HTERT RPE-1 (cell line): ENCODE measurements around the gene RPS17.

ENCODE experiments used
- in situ Hi-C: fragments of 300-500 bp; cut with MboI; formaldehyde crosslinking; loops from 4 replicates; pipeline ENCODE4 v1.14.3; 2020; ENCODE audit warnings: low sequenced_read_pairs

The RPS17 gene

DNA sequence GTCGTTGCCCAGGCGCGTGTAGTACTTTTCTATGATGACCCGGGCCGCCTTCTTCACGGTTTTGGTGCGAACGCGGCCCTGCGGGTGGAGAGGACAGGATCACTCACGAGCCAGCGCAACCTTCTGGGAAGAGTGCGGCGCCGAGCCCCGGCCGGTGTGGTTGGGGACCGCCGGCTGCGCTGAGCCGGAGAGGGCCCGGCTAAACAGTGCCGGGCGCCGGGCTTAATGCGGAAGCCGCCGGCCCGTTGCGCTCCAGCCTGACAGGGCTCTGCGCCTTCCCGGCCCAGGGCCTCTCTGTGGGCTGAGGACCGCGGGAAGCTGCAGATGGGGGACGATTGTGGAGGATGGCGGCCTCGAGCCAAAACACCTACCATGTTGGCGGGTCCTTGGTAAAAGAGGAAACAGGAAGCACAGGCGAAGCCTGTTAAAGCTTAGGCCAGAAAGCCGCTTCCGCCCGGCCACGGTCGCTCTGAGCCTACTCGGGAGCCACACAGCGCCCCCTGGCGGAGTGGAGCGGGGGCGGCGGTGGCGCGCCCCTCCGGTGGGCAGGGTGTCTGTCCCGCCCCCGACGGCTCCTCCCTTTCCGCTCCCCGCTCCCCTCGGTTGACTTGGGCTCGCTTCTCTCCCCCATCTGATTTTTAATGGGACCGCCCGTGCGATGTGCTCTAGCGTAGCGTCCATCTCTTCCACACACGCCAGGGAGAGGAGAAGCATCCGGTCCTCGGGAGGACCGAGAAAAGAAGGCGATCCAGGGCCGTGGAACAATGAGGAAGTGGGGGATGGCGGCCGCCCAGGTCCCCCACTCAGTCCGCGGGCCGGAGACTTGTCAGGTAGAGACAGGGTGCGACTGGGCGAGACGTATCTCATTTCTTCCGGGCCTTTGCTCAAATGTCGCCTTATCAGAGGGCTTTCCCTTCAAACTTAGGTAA lies at the start of gene RPS17:
Gene RPS17 (minus strand): TSS at position 403 of the 929 bp plus-strand sequence. CDS start 29 bp downstream, at position 374.
- in situ Hi-C loops, result no loop called here

DNA sequence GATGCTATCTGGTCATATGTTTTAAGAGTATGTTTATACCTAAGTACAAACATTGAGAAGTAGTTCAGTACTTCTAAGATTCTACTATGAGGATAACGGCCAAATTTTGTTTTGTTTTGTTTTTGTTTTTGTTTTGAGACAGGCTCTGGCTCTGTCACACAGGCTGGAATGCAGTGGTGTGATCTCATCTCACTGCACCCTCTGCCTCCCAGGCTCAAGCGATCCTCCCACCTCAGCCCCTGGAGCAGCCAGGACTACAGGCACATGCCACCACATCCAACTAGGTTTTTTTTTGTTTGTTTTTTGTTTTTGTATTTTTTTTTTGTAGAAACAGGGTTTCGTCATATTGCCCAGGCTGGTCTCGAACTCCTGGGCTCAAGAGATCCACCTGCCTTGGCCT lies 47.5 kb upstream of the RPS17 start:
- in situ Hi-C loops, result no loop called here

DNA sequence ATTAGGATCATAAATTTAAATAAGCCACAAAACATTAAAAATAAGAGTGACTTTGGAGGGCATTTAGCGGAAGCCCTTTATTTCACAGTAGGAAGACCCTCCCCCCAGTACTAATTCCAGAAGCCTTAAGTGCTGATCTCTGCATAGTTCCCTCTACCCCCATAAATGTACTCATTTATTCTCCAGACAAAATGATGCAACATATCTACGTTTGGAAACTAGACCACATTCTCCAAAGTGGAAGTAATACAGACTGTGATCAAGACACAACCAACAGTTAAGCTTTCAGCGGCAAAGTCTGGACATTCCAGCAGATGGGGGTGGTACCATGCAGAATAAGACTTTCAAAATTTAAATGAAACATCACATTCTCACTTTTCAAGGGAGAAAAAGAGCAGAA lies 44.8 kb upstream of the RPS17 start:
- in situ Hi-C loops, result no loop called here

DNA sequence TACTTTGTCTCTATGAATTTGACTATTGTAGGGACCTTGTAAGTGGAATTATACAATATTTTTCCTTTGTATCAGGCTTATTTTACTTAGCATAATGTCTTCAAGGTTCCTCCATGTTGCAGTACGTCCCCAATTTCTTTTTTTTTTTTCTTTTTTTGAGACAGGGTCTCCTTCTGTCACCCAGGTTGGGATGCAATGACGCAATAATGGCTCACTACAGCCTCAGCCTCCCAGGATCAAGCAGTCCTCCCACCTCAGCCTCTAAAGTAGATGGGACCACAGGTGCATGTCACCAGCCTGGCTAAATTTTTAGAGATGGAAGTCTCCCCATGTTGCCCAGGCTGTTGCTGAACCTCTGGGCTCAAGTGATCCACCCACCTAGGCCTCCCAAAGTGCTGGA lies 40.5 kb upstream of the RPS17 start:
- in situ Hi-C loops, result no loop called here

DNA sequence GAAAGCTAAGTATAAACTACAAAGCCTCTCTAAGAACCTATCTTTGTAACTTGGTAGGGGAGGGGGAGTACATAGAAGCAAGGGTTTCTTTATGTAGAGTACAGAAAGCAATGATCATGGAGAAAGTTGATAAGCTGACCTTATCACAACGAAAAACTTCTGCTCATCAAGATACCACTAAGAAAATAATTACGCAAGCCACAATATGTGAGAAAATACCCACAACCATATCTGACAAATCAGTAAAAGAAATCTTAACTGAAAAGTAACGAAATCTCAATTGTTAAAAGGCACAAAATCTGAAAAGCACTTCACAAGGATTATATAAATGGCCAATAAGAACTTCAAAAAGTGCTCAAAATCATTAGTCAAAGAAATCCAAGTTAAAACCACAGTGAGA lies 35.1 kb upstream of the RPS17 start:
- in situ Hi-C loops, result no loop called here

DNA sequence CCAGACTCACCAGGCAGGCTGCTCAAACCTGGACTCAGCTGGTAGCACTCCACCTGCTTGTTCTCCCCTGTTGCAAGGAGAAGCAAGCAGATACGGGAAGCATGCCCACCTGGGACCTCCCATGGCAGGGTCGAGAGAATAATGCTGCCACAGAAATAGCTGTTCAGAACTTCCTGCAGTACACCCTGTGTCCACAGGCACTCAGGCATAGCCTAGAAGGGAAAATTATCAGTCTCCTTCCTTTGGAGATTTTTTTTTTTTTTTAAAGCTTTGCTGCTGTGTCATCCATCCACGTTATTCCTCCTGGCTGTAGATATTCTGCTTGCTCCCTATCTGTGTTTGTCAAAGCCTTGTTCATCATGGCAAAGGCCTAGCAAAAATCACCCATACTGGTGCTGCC lies 32.7 kb upstream of the RPS17 start:
- in situ Hi-C loops, result no loop called here

DNA sequence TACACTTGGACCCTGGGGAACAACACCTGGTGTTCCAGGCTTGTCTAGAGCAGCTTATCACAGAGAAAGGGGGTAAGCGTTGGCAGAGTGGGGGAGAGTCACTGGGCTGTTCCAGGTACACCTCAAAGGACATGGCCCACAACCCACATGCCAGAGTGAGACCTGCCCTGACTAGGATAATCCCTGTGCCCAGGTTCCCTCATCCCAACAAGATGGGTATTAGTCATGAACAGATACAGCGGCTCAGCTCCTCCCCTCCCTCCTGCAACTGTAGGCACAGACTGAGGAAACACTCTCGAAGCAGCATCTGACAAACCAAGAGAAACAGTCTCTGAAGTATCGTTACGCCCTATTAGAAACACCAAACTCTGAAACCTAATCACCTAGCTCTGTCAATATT lies 32.1 kb upstream of the RPS17 start:
- in situ Hi-C loops, result no loop called here

DNA sequence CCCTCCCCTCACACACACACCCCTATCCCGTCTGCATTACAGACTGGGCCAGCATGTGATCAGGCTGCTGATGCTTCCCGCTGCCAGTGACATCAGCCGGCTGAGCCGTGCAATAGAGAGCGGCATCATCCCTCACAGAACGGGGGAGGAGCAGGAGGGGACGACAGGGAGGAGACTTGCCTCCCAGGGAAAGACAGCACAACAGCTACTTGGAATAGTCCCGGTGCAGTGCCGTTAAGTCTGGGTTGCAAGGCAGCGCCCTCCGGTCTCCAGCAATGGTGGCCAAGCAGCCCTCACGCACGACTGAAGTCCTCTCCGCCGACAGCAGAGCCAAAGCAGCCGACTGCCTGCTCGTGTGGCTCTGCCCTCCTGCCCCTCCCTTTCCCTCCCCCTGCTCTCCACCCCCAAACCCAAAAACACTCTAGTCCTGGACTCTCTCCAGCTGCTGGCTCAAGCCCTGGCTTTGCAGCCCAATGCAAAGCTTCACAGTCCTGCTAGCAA lies 31.5 kb upstream of the RPS17 start:
- in situ Hi-C loops, result no loop called here

DNA sequence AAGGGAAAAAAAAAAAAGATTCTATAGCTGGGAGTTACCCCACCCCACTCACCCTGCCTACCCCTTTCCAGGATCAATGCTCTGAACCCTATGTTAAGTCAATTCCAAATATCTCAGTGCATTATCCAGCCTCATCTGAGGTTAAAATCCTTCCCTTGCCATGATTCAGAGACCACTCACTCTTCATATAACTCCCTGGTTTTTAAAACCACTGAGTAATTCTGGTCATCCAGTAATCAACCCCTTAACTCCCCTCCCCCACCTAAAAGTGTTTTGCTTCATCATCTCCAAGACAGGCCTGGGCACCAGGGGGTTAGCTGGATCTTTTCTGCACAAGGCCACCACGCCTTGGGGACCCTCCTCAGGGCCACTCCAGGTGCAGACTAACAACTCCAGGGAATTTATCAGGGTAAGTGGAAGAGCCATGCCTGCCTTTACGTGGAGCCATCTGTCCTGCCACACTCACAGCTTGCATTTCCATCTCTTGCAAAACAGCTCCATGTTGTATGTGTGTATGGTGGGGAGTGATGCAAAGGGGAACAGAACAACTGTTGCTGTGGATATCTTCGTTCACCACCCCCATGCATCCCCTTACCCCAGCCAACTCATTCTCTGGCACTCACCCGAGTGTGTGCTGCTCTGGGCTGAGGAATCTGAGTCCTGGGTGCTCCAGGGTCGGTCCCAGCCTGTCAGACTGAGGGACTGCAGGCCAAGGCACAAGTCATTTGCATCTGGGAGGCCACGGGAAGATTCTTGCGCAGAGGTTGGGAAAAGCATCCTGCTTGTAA lies 30.7 kb upstream of the RPS17 start:
- in situ Hi-C loops, result no loop called here

DNA sequence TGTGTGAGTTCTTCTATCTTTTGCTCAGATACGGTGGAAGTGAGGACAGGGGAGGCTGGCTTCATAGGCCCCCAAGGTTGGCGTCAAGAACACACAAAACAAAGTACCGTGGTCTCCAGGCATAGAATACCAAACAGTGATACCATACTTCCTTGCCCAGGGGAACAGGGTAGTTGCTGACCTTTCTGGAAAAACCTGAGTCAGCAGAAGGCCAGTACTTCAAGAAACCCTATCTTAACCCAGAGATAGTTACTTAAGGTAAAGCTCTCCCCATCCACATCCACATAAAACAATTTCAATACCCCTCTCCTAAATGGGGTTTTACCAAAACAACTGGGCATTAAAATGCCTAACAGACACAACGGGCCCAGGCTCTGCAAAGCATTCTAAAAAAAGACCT lies 29.6 kb upstream of the RPS17 start:
- in situ Hi-C loops, result no loop called here

DNA sequence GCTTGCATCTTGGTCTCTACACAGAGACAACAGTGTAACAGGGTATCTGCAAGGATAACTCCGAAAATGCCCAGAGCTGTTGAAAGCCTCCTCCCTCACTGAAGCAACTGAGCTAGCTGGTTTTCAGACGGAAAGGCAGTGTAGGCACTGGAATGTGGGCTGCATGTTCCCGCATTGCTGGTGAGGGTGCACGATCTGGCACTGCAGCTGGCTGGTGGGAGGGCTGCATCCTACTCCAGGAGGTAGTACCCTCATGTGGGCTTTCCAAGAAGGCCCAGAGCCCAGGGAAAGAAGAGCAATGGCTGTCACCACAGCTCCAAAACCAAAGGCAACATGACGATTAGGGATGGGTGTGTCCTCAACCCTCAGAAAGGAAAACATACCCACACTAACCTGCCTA lies 28.7 kb upstream of the RPS17 start:
- in situ Hi-C loops, result no loop called here

DNA sequence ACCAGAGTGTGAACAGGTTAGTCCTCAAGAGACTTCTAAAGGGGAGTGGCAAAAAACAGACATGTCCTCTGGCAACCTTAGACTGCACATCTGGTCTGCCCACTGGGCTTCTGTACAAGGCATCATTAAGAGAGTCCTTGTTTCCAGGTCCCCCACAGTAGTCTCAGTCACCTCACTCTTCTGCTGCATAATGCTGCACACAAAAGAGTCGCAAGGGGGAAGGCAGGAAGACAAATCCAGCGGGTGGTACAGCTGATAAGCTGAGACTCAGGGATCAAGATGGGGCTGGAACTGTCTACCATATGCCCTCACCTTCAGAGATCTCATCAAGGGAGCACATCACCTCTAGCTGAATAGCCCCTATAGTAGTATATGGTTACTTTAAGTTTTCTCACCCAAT lies 27.4 kb upstream of the RPS17 start:
- in situ Hi-C loops, result no loop called here

DNA sequence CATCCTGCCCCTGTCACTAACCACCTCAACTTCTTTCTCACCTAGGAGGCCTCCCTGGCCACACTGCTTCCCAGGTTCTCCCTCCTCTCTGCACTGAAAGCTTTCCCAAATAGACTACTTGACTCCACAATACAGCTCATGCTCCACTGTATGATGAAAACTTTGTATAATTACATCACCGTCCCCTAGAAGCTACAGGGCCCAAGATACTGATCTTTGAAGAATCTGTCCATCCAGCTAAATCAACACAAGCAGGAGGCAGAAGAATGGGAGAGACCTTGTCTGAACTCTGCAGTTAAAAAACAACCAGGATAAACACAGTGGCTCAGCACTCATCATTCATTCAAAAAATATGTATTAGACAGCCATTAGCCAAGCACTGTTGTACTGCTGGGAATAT lies 26.4 kb upstream of the RPS17 start:
- in situ Hi-C loops, result no loop called here

DNA sequence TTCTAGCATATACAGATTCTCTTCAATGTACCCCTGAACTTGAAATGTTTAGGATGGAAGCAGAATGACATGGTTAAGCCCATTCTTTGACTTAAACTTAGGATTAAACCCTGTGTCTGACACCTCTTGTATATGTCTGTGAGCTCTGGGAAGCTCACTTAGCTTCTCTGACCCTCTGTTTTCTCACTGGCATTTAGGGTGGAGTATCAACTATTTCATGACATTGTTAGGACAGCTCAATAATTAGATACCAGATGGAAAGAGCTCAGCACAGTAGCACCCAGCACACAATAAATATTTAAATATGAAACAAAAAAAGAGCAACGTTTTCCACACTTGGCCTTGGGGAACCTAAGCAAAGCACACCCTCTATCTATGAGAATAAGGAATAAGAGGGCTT lies 18.2 kb upstream of the RPS17 start:
- in situ Hi-C loops, result no loop called here

DNA sequence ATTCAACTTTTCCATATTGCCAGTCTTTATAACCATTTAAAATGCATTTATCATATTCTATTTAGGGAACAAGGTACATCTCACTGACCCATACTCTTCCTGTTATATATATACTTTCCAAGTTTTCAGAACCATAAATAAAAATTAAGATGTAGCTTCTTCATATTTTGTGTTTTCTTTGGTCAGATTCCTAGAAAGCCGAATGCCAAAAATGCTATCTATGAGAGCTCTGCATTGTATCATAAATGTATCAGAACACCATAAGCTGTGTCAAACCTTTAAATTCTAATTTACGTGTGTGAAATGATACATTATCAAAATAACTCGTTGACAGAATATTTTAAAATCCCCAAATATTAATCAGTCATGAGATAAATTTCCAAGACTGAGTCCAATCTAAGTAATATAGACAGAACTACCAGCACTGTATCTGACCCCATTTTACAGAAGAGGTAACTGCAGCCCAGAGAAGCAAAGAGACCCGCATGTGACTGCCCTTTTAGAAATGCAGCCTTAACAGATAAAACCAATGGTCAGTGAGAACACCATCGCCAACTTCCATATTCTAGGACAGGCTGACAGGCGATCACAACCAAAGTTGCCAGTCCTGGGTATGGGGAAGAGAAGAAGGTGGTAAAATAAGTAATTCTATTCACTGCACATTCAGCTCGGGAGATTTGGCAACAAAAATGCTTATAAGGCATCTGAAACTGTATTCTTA lies 16.2 kb upstream of the RPS17 start:
- in situ Hi-C loops, result no loop called here

DNA sequence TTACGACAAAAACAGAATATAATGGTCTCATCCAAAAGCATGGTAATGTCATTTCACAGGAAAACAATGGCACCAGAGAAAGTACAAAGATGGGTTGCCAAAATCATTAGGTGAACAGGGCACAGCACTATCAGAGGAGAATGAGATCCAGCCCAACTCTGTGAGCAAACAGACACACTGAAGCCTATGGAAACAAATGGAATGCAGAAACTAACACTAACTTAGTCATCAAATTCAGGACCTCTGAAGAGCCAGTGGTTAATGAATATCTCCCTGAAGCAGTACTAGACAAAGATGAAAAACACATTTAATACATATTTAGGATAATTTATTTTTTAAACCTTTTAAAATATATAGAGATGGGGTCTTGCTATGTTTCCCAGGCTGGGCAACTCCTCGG lies 14.6 kb upstream of the RPS17 start:
- in situ Hi-C loops, result no loop called here

DNA sequence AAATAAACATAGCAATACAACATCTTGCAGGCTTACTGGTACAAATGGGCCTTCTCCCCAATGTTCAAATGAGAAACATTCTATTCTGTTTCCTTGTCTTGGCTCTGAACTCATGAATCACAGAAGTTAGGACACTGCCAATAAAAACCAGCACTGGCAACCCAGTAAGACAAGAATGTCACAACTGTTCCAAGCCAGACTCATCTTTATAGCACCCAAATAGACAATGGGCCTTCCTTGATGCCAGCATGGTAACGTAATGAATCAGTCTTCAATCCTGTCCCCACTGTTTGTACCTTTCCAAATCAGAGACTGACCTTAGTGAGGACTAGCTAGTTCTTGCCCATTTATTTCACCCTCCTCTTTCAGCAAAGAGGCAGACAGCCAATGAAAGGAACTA lies 14.1 kb upstream of the RPS17 start:
- in situ Hi-C loops, result no loop called here

DNA sequence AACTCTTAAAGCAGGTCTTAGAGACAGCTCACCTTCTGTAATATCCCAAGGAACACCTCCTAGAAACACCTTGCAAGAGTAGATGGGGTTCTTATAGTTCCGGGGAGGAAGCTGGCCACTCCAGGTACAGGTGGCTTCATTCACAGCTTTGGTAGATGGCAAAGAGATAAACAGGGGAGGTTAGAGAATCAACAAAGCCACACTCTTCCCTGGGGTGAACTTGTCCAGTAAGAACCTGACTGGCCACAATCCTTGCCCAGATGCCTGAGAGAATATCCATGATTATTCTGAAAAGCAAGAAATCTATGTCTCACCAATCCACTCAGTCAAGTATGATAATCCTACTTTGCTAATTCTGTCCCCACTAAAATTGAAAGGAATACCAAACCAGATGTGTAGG lies 13.6 kb upstream of the RPS17 start:
- in situ Hi-C loops, result no loop called here

DNA sequence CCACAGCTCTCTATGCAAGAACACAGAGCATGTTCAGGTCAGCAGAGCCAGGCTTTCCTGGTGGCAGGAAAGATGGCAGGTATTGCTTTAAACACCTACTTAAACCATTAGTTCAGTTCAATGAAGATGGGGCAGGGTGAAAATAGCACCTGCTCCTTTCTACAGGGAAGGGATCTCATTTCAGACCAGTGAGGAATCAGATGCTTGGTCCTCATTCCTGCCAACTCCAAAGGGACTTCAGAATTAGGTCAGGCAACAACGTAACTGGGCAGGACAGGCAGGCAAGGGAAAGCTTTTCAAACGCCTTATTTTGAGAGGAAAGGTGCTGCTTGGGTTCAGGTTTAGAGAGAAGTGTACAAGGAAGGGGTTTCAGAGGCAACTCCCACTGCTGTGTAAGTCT lies 12.6 kb upstream of the RPS17 start:
- in situ Hi-C loops, result no loop called here

DNA sequence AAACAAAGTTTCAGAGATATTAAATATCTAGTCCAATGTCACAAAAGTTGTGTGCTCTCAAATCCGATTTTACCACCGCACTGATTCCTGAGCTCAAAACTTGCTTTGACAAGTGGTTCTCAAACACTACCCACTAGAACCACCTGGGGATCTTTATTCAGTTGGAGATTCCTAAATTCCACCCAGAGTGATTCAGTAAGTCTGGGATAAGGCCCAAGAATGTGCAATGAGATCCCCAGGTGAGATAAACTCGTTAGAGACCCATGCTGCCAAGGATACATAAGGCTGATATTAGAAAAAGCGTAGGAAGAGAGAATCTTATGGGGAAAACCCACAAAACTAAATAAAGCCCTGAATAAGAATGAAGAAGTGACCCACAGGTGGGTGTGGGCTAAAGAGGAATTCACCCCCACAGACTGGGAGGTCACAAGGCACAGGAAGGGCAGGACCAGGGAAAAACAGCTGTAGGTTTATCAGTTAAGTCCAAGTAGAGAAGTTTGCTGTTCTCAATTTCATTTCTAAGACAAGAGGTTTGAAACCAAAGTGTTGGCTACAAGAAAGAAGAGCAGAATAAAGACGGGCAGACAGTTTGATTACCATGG lies 11.5 kb upstream of the RPS17 start:
- in situ Hi-C loops, result no loop called here

DNA sequence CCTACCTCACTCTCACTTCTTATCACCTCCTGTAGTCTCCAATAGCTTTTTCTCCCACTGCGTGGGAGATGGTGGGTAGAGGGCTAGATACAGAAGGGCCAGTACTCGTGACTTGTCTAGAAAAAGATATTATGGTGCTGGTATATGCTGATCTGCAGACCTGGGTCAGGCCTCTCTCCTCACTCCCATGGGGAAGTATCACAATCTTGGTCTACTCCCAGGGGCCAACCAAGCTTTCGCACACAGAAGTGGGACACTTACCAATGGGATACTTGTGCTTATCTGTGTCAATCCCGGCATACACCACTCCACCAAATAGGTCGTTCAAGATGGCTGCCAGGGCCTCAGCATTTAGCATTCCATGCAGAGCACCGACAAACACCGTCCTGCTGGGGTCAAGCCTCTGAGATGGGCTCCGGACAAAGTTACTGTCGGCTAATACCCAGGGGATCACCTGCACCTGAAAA lies 9.0 kb upstream of the RPS17 start:
- in situ Hi-C loops, result no loop called here
